ENCODE data around the gene ATP6V0E1. TPM values are rescaled to one million over a fixed set of nuclear protein-coding genes. Genes with fewer than 3 reads are reported as not detected.
"Not testable (repeated sequence)": the region's sequence is repeated elsewhere in the genome, so short reads cannot be mapped to it uniquely, and the experiment has no call there.

The ATP6V0E1 gene
- total and polyA plus RNA-seq, 2 of the 8 experiments (the other 6 are each of a cell fraction or from before 2014, with no cell fraction given) = 108 to 134 TPM

DNA sequence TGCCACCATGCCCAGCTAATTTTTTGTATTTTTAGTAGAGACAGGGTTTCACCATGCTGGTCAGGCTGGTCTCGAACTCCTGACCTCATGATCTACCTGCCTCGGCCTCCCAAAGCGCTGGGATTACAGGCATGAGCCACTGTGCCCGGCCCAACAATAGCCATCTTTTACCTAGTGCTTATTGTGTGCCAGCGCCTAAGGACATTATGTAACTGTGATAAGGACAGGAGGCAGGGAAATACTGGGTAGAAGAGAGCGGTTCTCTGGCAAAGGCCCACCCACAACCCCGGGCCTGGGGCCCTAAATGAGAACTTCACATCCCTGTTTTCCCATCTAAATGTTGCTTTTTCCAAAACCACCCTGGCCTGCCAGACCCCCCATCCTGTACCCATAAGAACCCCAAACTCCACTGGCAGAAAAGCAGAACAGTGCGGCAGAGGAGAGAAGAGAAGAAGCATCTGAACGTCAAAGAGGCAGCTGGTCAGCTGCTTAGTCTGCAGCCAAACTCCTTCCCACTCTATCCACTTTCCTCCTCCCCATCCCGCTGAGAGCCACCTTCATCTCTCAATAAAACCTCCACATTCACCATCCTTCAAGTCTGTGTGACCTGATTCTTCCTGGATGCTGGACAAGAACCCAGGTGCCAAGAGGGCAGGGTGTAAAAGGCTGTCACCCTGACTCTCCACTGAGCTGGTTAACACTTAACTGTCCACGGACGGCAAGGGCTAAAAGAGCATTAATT, 63.7 kb downstream of the ATP6V0E1 start:
- H2BK5ac ChIP-seq (ENCODE audit: low read depth, low read length); H3K27ac ChIP-seq (ENCODE audit: low read depth, low read length); H4K5ac ChIP-seq (ENCODE audit: insufficient read length, low read depth, low read length); H2AK5ac ChIP-seq (ENCODE audit: low read depth, low read length); H4K8ac ChIP-seq (ENCODE audit: extremely low read depth, insufficient read depth, low read length); H3K23ac ChIP-seq (ENCODE audit: insufficient read length); H3K4ac ChIP-seq (replicated peaks; ENCODE audit: insufficient read length, low read depth, low read length); H2BK120ac ChIP-seq (replicated peaks; ENCODE audit: low read depth, low read length); H3K18ac ChIP-seq (ENCODE audit: extremely low read depth, low read length); POLR2A ChIA-PET (ENCODE audit: partially characterized antibody); H3K9ac ChIP-seq (replicated peaks in 1 of 4; ENCODE audit: extremely low read depth in 1 of 4, low read depth in 3 of 4, low read length in 3 of 4); FAIRE-seq; H3K56ac ChIP-seq (replicated peaks; ENCODE audit: insufficient read length, low read depth, low read length); H3K4me3 ChIP-seq (ENCODE audit: extremely low read depth in 1 of 4, insufficient read depth in 2 of 4, low read depth in 3 of 4, low read length in 4 of 4); DNase-seq (ENCODE audit: low read depth in 1 of 2, low spot score in 2 of 2); H3K4me2 ChIP-seq (ENCODE audit: insufficient read depth in 1 of 2, low read depth in 2 of 2, low read length in 2 of 2); H4K91ac ChIP-seq (replicated peaks; ENCODE audit: insufficient read length, low read length); H3K79me1 ChIP-seq (ENCODE audit: low read depth, low read length); H3K14ac ChIP-seq (ENCODE audit: insufficient read length); H3K36me3 ChIP-seq (ENCODE audit: control insufficient read depth in 2 of 4, insufficient read depth in 4 of 4, low read length in 3 of 4); H3K79me2 ChIP-seq (ENCODE audit: control insufficient read depth in 1 of 2, insufficient read depth in 2 of 2, low read length in 2 of 2); H4K20me1 ChIP-seq (replicated peaks in 1 of 2; ENCODE audit: control insufficient read depth in 1 of 2, insufficient read depth in 2 of 2, low read length in 2 of 2); H2BK20ac ChIP-seq (ENCODE audit: low read length); H2BK15ac ChIP-seq (ENCODE audit: low read length); H3K23me2 ChIP-seq (ENCODE audit: low read depth, low read length); H3K9me3 ChIP-seq (ENCODE audit: insufficient read depth in 2 of 2, low read depth in 1 of 2, low read length in 1 of 2); H2BK12ac ChIP-seq (ENCODE audit: low read depth, low read length); H3K27me3 ChIP-seq (replicated peaks in 1 of 4; ENCODE audit: control insufficient read depth in 3 of 4, extremely low read depth in 1 of 4, insufficient read depth in 3 of 4, low read length in 3 of 4); H2AFZ ChIP-seq (ENCODE audit: low read length); H3K4me1 ChIP-seq (replicated peaks in 1 of 4; ENCODE audit: control insufficient read depth in 3 of 4, insufficient read depth in 4 of 4, low read length in 3 of 4): not testable (repeated sequence)
- 78% methylated on average over 11 of the region's 12 CpGs; no CpG with 5 or more reads in 1 of the 2 experiments for WGBS, 2 experiments (ENCODE audit: extremely low coverage in 1 of 2, insufficient coverage in 1 of 2, insufficient read length in 1 of 2, insufficient replicate concordance in 2 of 2, low coverage in 1 of 2, low lambda C conversion rate in 2 of 2, missing lambda C conversion rate in 1 of 2)
- CTCF ChIA-PET (ENCODE audit: partially characterized antibody) = interaction anchor here (1.3 kb wide), 1 partner anchor 31 kb away, joined by 5 read pairs; no protein-coding TSS in a partner anchor
